ENCODE results near the gene NAA38.
A peak's percentile ranks its signal among the peaks of the same experiment; 100 is the strongest.

The NAA38 gene

DNA sequence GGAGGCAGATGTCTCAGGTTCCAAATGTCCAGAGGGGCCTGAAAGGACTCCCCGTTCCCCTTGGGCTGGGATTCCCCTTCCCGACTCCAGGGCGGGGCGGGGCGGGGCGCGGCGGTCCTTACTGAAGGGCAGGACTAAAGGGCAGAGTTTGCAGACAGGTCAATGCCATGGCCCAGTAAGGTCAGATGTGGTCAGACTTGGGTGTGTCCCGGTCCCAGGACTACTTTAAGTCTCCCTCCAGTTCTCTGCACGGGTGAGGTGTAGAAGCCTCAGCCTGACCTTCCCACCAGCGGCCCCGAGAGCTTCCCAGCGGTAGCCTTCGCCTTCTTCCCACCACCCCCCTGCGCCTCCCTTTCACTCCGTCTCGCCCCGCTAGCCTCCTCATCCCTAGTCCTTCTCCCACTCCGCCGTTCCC is 22.8 kb downstream of the NAA38 start:
- TF ChIP-seq, protein P1, sequence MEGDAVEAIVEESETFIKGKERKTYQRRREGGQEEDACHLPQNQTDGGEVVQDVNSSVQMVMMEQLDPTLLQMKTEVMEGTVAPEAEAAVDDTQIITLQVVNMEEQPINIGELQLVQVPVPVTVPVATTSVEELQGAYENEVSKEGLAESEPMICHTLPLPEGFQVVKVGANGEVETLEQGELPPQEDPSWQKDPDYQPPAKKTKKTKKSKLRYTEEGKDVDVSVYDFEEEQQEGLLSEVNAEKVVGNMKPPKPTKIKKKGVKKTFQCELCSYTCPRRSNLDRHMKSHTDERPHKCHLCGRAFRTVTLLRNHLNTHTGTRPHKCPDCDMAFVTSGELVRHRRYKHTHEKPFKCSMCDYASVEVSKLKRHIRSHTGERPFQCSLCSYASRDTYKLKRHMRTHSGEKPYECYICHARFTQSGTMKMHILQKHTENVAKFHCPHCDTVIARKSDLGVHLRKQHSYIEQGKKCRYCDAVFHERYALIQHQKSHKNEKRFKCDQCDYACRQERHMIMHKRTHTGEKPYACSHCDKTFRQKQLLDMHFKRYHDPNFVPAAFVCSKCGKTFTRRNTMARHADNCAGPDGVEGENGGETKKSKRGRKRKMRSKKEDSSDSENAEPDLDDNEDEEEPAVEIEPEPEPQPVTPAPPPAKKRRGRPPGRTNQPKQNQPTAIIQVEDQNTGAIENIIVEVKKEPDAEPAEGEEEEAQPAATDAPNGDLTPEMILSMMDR (IDR thresholded peaks at IDR 0.05) = no peak
- DNase-seq (ENCODE audit: low spot score) = peak; percentile 91
- peak overlapping the region; percentile 83 for H3K4me3 ChIP-seq
- H3K27ac ChIP-seq = peak overlapping the region; percentile 98 to 99

DNA sequence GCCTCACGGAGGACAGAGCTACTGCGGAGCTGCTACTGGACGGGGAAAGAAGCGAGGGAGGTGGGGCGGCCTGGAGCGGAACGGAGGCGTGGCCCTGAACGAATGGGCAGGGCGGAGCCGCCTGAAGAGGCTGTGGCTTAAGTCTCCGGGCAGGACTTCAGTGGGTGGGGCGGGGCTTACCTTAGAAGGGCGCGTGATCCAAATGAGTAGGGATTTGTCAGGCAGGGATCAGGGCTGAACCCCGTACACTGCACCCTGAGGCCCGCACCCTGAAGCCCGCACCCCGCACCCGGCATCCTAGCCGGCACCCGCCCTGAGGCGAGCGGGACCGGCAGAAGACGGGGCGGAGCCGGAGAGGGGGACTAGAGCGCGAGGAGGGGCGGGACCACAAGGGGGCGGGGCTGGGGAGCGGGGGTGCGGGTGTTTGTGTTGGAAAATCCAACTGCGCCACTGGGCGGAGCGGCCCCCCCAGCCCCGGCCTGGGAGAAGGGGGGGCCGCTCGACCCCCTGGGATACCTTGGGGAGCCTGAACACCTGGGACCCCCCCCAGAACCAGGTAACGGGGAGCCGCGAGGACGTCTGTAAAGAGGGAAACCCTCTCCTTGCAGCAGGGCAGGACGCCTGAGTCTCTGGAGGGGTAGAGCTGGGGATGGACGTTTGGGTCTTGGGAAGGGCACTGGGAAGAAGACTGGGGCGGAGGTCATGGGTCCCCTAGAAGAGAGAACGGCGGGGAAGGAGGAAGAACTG is 23.4 kb downstream of the NAA38 start, which contains the start of gene KDM6B:
Gene KDM6B (plus strand): TSS at position 423 of the 747 bp plus-strand sequence. CDS start 11,338 bp downstream, outside the sequence.
- DNase-seq (ENCODE audit: low spot score) = peak; percentile 96
- TF ChIP-seq, protein P1 (IDR thresholded peaks at IDR 0.05) = no peak
- Histone ChIP-seq H3K4me3 (peak within 1 kb of the TSS; percentile 83), H3K27ac (peak within 1 kb of the TSS; percentile 98 to 99)

DNA sequence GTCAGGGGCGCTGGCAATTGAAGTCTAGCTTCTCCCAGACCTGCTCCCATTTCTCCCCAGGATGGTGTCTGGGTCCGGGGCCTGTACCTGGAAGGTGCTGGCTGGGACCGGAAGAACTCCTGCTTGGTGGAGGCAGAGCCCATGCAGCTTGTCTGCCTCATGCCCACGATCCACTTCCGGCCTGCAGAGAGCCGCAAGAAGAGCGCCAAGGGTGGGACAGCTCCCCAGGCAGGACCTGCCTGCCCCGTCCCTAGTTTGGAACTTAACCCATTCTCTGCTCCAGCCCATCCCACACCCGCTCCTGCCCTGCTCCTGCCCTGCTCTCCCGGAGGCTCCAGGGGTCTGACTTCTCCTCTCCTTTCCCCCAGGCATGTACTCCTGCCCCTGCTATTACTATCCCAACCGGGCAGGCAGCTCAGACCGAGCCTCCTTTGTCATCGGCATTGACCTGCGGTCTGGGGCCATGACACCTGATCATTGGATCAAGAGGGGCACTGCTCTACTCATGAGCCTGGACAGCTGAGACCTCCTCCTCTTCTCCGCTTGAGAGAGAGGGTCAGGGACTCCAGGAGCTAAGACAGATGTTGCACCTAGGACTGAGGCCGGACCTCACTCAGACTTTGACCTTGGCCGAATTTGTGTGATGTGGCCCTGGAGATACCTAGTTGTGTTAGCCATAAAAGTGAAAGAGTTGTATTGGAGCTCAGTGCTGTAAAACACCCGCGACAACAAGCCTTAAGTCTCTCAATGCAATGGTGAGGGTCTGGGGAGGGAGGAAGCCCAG is 24.2 kb downstream of the NAA38 start:
- TF ChIP-seq, protein P1 (IDR thresholded peaks at IDR 0.05) = no peak
- DNase-seq (ENCODE audit: low spot score) = peak; percentile 77
- Histone ChIP-seq H3K4me3 (peak overlapping the region; percentile 83), H3K27ac (peak overlapping the region in 1 of 2 donors; percentile 99)

DNA sequence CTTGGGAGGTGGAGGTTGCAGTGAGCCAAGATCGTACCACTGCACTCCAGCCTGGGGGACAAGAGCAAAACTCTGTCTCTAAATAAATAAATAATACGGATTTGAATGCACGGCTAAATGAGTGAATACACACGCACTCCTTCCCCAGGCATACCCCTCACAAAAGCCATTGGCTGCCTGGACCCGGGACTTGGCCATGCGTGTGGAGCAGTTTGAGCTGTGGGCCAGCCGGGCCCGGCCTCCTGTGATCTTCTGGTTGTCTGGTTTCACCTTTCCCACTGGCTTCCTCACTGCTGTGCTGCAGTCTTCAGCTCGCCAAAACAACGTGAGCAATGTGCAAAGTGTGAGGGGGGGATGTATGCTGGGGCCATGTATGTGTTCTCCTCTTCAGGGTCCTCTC is 24.9 kb downstream of the NAA38 start:
- TF ChIP-seq, protein P1 (IDR thresholded peaks at IDR 0.05) = no peak
- Histone ChIP-seq H3K4me3 (no peak overlapping the region), H3K27ac (no peak overlapping the region)
- no peak for DNase-seq (ENCODE audit: low spot score)

DNA sequence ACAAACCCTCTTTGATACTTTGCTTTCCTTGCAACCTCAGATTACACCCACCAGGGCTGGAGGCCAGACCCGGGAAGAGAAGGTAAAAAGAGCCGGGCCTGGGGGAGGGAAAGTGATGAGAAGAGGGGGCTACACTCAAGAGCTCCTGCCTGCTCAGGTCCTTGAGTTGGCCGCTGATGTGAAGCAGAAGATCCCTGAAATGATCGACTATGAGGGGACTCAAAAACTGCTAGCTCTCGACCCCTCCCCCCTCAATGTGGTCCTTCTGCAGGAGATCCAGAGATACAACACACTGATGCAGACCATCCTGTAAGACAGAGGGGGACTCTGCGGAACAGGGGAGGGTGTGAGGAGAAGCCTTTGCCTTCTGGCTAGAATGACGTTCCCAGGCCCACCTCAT is 26.1 kb downstream of the NAA38 start:
- TF ChIP-seq, protein P1 (IDR thresholded peaks at IDR 0.05) = no peak
- no peak overlapping the region for H3K4me3 ChIP-seq
- DNase-seq (ENCODE audit: low spot score) = no peak
- no peak overlapping the region for H3K27ac ChIP-seq

DNA sequence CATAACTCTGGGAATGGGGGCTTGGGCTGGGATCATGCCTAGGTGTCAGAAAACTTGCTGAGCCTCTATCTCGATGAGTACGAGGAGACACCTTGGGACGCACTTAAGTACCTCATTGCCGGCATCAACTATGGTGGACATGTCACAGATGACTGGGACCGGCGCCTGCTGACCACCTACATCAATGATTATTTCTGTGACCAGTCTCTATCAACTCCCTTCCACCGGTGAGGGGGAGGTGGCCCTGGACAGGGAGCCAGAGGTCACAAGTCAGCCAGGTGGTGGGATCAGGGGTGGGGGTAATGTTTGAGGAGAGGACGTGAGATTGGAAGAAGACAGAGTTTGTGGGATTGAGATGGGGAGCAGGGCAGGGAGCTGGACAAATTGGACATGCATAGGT is 26.7 kb downstream of the NAA38 start:
- TF ChIP-seq, protein P1 (IDR thresholded peaks at IDR 0.05) = no peak
- no peak overlapping the region for H3K27ac ChIP-seq
- H3K4me3 ChIP-seq = no peak overlapping the region
- peak; percentile 66 for DNase-seq (ENCODE audit: low spot score)
